HT1080 (cell line): ENCODE results near the gene CLEC16A. TPM values are rescaled to one million over a fixed set of nuclear protein-coding genes. Genes with fewer than 3 reads are reported as not detected.
"Not testable (repeated sequence)": the region's sequence is repeated elsewhere in the genome, so short reads cannot be mapped to it uniquely, and the experiment has no call there.

ENCODE experiments used
- DNase-seq: peaks from one replicate; pipeline ENCODE4 v3.0.0-alpha.2; 2015; ENCODE audit warnings: low read depth
- total RNA-seq: library from RNA; depleted of rRNA; stranded (reverse); fragments of >200 nt; shearing (Covaris generic); gene quantifications from 2 replicates; pipeline ENCODE4 v1.2.3, GENCODE V29; 2014

Gene CLEC16A
- total RNA-seq, 1 experiment from 2014 or later: 12.9 TPM

GRCh38 chr16:11098601-11099390 lies 154.4 kb downstream of the CLEC16A start:
- no peak for DNase-seq

GRCh38 chr16:11099672-11100205 lies 155.4 kb downstream of the CLEC16A start:
- DNase-seq: no peak

GRCh38 chr16:11100239-11100750 lies 155.9 kb downstream of the CLEC16A start:
- DNase-seq: peak; percentile 99

GRCh38 chr16:11101283-11101682 lies 156.9 kb downstream of the CLEC16A start:
- no peak for DNase-seq

- no peak for DNase-seq
Observed at GRCh38 chr16:11101695-11102522, 157.5 kb downstream of the CLEC16A start.

- DNase-seq: no peak
Observed at GRCh38 chr16:11102523-11102898, 158.1 kb downstream of the CLEC16A start.

GRCh38 chr16:11103301-11103700 lies 158.9 kb downstream of the CLEC16A start:
- DNase-seq: not testable (repeated sequence)

GRCh38 chr16:11104168-11105037 lies 160.0 kb downstream of the CLEC16A start:
- no peak for DNase-seq

GRCh38 chr16:11105038-11105903 lies 160.9 kb downstream of the CLEC16A start:
- peak; percentile 75 for DNase-seq

- DNase-seq: no peak
Observed at GRCh38 chr16:11106726-11107125, 162.4 kb downstream of the CLEC16A start.

- peak; percentile 45 for DNase-seq
Observed at GRCh38 chr16:11107780-11108465, 163.6 kb downstream of the CLEC16A start.

GRCh38 chr16:11108466-11108805 lies 164.1 kb downstream of the CLEC16A start:
- DNase-seq: no peak

- no peak for DNase-seq
Observed at GRCh38 chr16:11109566-11109965, 165.2 kb downstream of the CLEC16A start.

GRCh38 chr16:11111150-11111549 lies 166.8 kb downstream of the CLEC16A start:
- DNase-seq: no peak

- DNase-seq: no peak
Observed at GRCh38 chr16:11111856-11112634, 167.7 kb downstream of the CLEC16A start.

GRCh38 chr16:11112723-11113348 lies 168.5 kb downstream of the CLEC16A start:
- DNase-seq: no peak

- no peak for DNase-seq
Observed at GRCh38 chr16:11114366-11115164, 170.2 kb downstream of the CLEC16A start.
